Activated CD8-positive, alpha-beta memory T cell treated with anti-CD3 and anti-CD28 coated beads for 1 hour (primary cell): Measurements from ENCODE around the gene WWC1.

Experiments
- DNase-seq, 2 donors: peaks; one replicate each; pipeline ENCODE4 v3.0.0-alpha.2; 2020; ENCODE audit warnings: low read depth in 1 of 2; ENCODE audit errors: extremely low read depth in 1 of 2

Gene WWC1

DNA sequence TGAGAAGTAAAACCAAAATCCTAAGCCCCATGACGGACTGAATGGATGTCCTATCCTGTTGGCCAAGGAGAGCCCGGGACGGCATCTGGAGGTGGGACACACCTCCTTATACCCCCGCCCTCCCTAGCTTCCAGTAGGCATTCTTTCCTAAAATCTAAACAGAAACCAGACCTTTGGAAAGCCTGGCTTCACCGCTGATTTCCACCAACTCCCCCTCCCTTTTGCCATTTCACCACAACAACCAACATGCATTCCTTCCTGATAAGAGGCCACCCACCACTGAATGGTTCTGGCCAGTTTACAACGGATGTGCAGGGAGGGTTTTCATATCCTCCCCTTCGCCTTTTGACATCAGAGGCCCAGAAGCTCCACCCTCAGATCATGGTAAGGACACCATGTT, 185.6 kb downstream of the WWC1 start:
- no peak for DNase-seq

DNA sequence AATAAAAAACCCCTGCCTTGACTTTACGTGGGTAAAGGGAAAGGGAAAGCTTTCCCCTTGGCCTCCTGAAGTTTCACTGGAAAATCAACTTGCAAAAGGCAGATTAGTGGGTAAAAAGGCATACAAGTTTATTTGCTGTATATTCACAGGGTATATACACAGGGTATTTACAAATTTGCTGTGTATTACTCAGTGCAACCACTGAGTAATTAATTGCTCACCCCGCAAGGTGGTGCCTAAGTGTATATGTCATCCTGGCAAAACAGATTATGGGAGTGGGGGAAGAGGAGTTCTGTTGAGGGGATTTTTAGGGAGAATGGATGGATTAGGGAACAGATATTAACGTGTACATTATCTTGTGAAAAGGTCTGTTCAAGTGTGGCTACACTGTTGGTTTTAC, 187.7 kb downstream of the WWC1 start:
- DNase-seq, result no peak

DNA sequence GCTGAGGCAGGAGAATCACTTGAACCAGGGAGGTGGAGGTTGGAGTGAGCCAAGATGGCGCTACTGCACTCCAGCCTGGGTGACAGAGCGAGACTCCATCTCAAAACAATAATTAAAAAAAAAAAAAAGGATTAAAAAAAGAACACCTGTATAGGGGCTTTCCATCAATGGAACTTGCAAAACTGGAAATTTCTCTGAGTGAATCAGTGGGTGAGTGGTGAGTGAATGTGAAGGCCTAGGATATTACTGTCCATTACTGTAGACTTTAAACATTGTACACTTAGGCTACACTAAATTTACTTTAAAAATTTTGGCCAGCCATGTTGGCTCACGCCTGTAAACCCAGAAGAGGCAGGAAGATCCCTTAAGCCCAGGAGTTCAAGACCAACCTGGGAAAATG, 189.2 kb downstream of the WWC1 start:
- DNase-seq, result no peak

DNA sequence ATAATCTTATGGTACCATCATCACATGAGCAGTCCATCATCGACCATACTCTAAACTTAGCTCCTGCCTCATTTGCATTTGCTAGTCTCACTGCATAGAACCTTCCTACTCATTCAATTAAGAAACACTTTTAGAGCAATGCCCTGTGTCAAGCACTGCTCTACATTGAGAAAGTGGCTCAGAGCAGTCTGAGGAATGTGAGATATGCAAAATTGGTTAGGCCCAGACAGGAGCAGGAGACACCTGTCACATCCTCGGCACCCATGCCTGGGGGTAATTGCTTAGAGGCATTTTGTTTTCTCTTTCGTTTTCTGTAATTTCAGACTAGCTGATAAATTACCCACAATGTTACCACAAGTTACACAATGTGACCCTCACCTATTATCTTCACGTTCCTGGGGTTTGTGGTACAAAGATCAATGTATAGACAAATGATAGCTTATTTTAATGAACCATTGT, 189.9 kb downstream of the WWC1 start:
- DNase-seq, result no peak

DNA sequence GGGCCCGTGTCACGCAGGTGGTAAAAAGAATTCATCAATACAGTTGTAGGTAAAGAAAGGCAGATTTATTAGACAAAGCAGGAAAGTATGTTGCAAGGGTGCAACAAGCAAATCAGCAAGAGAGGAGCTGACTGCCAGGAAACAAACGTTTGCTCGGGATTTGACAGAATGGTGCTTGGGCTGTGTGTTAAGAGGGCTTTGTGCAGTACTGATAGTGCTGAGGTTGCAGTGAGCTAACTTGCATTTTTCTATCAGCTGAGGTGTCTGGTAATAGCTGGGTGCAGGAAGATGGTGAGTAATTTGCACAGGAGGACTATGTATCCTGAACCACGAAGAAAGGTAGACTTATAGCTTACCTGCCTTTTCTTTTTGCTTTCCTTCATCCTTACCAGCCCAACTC, 190.9 kb downstream of the WWC1 start:
- no peak for DNase-seq

DNA sequence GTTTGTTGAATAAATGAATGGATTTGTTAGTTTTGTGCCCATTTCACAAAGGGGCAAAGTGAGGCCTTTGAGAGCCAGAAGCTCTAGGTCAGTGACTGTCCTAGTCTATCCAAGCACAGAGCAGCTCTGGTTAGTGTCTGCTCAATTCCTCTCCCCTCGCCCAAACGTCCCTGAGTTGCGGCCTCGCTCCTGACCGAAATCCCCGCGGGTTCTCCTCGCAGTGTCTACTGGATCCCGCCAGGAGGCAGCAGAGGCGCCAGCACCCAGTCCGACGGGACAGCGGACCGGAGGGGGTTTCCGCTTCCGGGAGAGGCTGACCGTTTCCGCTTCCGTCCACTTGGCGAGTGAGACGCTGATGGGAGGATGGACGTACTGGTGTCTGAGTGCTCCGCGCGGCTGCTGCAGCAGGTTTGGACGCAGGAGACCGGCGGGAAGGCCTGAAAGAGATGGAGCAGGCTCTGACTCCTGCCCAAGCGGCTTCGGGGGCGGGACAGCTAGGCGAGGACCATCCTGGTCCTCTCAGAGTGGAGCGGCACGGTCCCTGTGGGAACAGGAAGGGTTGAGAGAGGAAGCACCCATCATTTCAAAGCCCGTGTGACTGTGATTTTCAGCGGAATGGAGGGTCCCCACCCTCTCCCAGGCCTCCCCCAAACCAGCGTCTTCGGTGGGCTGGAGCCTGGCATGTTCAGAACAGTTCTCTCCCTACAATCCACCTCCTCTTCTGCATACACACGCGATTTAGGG, 194.9 kb downstream of the WWC1 start, which contains the start of gene RARS1:
TSS of gene RARS1 (plus strand) at position 336 of the 744 bp plus-strand sequence. CDS start at position 364, 28 bp downstream.
- DNase-seq, result peak; percentile 70 to 80

DNA sequence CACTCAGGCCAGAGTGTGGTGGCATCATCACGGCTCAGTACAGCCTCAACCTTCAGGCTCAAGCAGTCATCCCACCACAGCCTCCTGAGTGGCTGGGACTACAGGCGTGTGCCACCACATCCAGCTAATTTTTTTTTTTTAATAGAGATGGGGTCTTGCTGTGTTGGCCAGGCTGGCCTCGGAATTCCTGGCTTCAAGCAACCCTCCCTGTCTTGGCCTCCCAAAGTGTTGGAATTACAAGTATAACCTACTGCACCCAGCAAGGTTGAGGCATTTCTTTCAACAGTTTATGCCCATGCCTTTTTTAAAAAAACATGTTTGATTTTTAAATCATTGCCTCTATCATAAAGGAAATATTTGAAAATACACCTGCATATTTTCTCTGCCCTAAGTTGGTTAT, 197.6 kb downstream of the WWC1 start:
- no peak for DNase-seq

DNA sequence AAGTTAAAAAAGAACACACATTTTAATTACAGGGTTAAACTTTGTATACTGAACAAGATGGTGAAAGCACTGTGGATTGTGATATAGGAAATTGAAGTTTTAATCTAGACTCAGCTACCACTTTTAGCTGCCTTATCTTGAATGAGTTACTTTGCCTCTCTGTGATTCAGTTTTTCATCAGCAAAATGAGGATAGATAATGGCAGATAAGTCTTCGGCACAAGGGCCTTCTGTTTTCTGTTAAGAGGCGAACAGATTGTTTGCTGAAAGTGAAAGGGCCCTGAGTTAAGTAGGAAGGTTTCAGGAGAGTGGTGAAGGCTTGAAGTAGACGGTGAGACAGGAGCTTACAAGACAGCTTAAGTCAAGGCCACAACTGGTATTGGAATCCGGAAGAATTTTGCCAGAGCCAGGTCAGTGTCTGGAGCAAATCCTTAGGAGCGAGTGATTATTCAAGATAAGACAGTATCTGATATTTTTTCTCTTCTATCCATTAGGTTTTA, 202.7 kb downstream of the WWC1 start:
- DNase-seq, result no peak

DNA sequence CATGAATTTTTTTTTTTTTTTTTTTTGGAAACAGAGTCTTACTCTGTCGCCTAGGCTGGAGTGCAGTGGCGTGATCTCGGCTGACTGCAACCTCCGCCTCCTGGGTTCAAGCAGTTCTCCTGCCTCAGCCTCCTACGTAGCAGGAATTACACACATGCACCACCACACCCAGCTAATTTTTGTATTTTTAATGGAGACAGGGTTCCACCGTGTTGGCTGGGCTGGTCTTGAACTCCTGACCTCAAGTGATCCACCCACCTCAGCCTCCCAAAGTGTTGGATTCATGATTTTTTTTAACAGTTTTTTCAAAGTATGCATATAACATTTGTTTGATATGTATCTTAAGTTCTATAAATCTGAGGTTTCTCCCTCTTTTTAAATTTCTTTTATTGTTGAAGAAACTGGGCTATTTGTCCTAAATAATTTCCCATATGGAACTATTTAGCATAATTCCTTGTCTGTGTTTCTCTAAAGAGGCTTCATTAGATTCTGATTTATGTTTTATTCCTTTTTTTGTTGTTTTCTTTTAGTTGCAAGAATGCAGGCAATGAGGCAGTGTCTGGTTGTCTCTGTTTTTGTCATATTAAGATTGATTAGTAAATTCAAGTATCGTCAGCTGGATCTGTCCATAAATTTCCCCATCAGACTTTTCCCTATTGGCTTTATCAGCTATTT, 211.3 kb downstream of the WWC1 start:
- DNase-seq, result no peak

DNA sequence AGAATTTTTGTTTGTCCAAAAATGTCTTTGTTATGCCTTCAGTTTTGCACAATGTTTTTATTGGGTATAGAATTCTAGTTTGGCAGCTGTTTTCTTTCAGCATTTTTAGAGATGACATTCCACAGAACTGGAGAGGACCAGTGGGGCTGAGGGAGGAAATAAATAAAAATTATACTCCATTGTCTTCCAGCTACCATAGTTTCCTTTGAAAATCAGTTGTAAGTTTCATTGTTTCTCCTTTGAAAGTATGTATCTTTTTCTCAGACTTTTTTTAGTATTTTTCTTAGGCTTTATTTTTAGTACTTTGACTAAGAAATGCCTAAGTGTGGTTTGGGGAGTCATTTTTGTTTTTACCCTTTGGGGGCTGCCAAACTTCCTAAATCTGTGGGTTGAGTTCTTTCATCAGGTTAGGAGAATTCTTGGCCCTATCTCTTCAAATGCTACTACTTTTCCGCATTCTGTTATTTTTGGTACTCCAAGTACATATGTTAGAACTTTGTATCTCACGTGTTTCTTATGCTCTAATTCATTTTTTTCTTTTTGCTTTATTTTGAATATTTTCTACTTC, 222.5 kb downstream of the WWC1 start:
- DNase-seq, result no peak
